Measurements from ENCODE around the gene INHBE. TPM values are rescaled to one million over a fixed set of nuclear protein-coding genes. Genes with fewer than 3 reads are reported as not detected.

Gene INHBE
- 0.96 and 1.3 TPM in 2 replicates for total RNA-seq

DNA sequence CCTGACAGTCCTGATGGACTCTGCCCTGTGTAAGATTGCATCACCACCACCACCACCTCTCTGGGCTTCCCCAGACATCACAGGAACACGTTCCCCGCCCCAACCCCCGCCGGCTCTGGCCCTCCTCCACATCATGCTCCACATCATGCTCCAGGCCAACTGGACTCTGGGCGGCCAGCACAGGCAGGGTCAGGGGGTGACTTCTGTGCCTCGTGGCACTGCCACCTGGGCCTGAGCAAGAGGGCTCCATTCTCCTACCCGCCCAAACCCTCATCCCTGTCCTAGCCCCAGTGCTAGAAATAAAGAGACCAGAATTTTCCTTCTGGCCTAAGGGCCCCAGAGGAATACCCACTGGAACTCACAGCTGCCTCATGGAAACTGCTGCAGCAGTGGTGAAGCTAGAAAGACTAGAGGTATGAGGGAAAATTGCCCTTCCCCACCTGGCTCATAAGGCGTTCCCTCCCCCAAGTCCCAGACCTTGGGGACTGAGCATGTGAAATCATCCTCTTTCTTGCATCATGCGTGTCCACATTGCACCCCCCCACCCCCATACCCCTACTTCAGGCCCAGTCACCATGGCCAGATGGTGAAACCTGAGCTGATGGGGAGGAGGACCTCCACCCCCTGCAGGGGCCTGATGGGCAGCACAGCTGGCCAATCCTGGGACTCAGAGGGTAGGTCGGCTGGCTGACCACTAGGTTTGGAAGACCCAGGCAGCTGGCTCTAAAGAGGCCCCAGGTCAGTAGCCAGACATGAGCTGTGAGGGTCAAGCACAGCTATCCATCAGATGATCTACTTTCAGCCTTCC is at the start of gene INHBE:
Gene INHBE, plus strand, starts transcription at position 742 of the 808 bp plus-strand sequence. CDS start 230 bp downstream, outside the sequence.

GRCh38 chr12:57430931-57431566 is 24.1 kb upstream of the INHBE start, which contains the start of gene R3HDM2:
Gene R3HDM2 (minus strand): TSS chr12:57431043. CDS start chr12:57310428, 120,615 bp downstream.

GRCh38 chr12:57434517-57435223 is 20.4 kb upstream of the INHBE start, which contains the start of gene INHBC:
Gene INHBC (plus strand): TSS chr12:57434784. CDS start chr12:57434887, 103 bp downstream.

GRCh38 chr12:57459750-57460467 is 4.8 kb downstream of the INHBE start, which contains the start of gene GLI1:
Gene GLI1 (plus strand): TSS chr12:57459785. CDS start chr12:57463692, 3,907 bp downstream.

DNA sequence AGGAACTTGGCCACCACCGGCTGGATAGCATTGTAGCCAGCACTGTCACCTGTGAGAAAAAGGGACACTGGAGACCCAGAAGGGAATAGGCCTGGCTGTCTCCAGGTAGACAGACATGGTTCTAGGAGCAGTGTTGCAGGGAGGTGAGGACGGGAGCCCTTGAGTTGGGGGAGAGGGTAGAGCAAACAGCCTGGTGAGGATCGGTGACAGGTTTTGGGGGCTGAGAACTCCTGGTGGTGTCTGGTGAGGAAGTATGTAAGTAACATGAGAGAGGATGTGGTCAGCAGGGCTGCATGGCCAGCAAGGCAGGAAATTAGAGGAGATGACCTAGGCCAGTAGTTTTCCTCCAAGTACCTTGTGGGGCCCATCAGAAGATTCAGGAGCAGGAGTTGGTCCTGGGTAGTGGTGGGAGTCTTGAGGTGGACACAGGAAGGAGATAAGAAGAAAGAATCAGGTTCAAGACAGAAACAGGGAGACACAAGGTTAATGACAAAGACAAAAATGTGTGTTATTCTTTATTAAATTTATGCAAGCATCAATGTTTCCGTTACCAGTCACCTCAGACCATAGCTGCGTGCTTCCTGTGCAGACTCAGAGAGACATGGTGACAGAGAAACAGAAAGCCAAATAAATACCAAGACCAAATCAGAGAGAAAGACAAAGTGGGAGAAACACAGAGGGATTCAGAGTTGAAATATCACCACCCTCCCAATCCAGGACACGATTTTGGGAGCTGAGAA is 24.4 kb downstream of the INHBE start, which contains the start of gene ARHGAP9:
Gene ARHGAP9, minus strand, starts transcription at position 491 of the 740 bp plus-strand sequence. Its CDS starts 460 bp downstream, at position 31.

DNA sequence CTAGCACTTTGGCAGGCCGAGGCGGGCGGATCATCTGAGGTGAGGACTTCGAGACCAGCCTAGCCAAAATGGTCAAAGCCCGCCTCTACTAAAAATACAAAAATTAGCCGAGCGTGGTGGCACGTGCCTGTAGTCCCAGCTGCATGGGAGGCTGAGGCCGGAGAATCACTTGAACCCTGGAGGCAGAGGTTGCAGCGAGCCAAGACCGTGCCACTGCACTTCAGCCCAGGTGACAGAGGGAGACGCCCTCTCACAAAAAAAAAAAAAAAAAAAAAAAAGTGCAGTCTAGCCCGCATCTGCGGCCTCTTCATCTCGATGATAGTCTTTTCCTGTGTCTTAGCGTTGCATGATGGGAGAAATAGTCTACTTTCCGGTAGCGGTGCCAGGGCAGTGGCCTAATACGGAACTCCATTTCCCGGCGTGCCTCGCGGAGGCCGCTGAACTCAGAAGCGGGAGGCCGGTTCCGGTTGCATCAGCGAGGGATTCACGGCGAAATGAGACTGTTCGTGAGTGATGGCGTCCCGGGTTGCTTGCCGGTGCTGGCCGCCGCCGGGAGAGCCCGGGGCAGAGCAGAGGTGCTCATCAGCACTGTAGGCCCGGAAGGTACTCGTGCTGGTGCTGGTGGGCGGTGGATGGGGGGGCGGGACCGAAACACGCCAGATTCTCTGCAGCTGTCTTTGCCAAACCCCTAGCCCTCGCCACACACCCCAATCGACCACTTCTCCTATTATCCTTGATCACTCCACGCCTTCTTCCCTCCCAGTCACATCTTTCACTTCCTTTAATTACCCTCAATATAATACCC is 32.7 kb downstream of the INHBE start, which contains the start of gene MARS1:
Gene MARS1, plus strand, starts transcription at position 472 of the 805 bp plus-strand sequence. Its CDS starts 23 bp downstream, at position 495.

Other genes with a start within 250 kb of the INHBE start
- 1.9 and 3.8 TPM in 2 replicates for gene NXPH4, start 238.5 kb upstream of the INHBE start, total RNA-seq
- gene SHMT2, start 225.6 kb upstream of the INHBE start, total RNA-seq, result 306 and 389 TPM in 2 replicates
- gene STAC3, start 204.1 kb upstream of the INHBE start, total RNA-seq, result 1.1 TPM in 1 of 2 replicates, not detected in the other
- gene R3HDM2, start 24.3 kb upstream of the INHBE start, total RNA-seq, result 6.7 and 12.6 TPM in 2 replicates
- gene INHBC, start 20.5 kb upstream of the INHBE start, total RNA-seq, result not detected in 2 replicates
- gene GLI1, start 4.5 kb downstream of the INHBE start, total RNA-seq, result under 0.01 TPM in 1 of 2 replicates, not detected in the other
- gene ARHGAP9, start 24.6 kb downstream of the INHBE start, total RNA-seq, result not detected in 2 replicates
- 191 and 216 TPM in 2 replicates for gene MARS1, start 32.8 kb downstream of the INHBE start, total RNA-seq
- gene DDIT3, start 65.2 kb downstream of the INHBE start, total RNA-seq, result 75.9 and 79.7 TPM in 2 replicates
- gene MBD6, start 67.5 kb downstream of the INHBE start, total RNA-seq, result 4.5 and 6.0 TPM in 2 replicates
- gene DCTN2, start 91.9 kb downstream of the INHBE start, total RNA-seq, result 77.6 and 95.4 TPM in 2 replicates
- under 0.01 TPM in 1 of 2 replicates, not detected in the other for gene KIF5A, start 94.7 kb downstream of the INHBE start, total RNA-seq
- gene PIP4K2C, start 135.9 kb downstream of the INHBE start, total RNA-seq, result 47.5 and 52.2 TPM in 2 replicates
- gene DTX3, start 149.5 kb downstream of the INHBE start, total RNA-seq, result 2.1 and 7.0 TPM in 2 replicates
- 1.9 and 2.2 TPM in 2 replicates for gene ARHGEF25, start 156.1 kb downstream of the INHBE start, total RNA-seq
- 0.48 TPM in 1 of 2 replicates, not detected in the other for gene B4GALNT1, start 177.9 kb downstream of the INHBE start, total RNA-seq
- 126 and 136 TPM in 2 replicates for gene OS9, start 238.8 kb downstream of the INHBE start, total RNA-seq